Activated CD4-positive, alpha-beta T cell treated with anti-CD3 and anti-CD28 coated beads, Interleukin-2, amount 50 U/mL, for 4 hours (primary cell): Measurements from ENCODE around the gene STMN3.

Source experiments
- DNase-seq, 2 experiments: peaks; one replicate each; pipeline ENCODE4 v3.0.0-alpha.2; 2020

Gene STMN3

GRCh38 chr20:63691711-63692435 lies 38.6 kb upstream of the STMN3 start:
- DNase-seq, result no peak

DNA sequence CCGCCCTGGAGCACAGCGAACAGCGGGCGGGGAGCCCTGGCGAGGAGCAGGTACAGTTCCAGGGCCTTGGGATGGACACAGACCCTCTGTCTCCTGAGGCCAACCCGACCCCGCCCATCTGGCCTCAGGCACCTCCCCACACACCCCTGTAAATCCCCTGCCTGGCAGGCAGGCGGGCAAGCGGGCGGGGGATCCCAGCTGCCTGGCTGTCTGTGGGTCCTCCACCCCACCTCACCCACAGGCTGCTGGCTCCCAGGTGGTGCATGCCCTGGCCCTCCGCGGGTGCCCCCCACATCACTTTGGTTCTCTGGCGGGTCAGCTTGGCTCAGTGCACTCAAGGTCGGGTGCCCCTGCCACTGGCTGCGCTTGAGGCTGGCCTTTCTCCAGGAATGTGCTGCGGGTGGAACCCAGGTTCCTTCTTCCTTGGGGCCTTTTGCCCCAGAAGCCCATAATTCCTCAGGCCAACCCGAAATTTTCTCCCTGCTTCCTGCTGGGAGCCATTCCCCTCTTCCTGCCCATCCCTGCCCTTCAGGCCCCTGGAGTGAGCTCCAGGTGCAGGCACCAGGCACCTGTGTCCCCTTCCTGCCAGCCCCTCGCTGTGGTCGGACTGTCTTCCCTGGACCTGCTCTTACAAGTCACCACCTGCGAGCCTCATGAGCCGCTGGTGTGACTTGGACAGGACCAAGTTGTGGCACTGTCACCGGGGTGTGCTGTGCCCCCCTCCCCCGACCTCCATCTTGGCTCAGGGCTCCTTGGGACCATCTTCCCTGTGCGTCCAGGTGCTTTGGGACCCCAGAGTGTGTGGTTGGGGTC lies 37.9 kb upstream of the STMN3 start:
- DNase-seq, result no peak

DNA sequence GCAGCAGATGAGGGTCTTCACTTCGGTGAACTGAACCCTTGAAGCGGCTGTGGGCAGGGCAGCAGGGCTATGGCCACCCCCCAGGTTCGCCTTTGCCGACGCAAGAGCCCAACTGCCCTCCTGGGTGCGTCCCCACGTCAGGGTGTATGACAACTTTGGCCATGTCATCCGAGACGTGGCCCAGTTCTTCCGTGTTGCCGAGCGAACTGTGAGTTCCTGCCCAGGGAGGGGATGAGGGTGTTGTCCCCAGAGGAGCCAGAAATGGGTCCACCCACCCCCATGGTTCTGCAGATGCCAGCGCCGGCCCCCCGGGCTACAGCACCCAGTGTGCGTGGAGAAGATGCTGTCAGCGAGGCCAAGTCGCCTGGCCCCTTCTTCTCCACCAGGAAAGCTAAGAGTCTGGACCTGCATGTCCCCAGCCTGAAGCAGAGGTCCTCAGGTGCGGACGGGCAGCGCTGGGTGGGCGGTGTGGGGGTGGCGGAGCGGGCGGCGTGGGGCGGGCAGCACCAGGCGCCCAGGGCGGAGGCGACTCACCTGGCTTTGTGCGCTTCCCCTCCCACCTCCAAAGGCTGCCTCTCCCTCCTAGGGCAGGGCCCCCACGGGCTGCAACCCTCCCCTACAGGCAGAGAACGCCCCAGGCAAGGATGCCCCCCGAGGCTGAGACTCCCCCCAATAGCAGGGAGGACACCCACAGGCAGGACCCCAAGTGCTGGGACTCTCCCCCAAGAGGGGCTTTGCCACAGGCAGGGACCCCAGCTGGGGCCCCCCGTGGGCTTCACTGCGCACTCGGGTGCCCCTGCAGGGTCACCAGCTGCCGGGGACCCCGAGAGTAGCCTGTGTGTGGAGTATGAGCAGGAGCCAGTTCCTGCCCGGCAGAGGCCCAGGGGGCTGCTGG lies 37.0 kb upstream of the STMN3 start:
- no peak for DNase-seq

DNA sequence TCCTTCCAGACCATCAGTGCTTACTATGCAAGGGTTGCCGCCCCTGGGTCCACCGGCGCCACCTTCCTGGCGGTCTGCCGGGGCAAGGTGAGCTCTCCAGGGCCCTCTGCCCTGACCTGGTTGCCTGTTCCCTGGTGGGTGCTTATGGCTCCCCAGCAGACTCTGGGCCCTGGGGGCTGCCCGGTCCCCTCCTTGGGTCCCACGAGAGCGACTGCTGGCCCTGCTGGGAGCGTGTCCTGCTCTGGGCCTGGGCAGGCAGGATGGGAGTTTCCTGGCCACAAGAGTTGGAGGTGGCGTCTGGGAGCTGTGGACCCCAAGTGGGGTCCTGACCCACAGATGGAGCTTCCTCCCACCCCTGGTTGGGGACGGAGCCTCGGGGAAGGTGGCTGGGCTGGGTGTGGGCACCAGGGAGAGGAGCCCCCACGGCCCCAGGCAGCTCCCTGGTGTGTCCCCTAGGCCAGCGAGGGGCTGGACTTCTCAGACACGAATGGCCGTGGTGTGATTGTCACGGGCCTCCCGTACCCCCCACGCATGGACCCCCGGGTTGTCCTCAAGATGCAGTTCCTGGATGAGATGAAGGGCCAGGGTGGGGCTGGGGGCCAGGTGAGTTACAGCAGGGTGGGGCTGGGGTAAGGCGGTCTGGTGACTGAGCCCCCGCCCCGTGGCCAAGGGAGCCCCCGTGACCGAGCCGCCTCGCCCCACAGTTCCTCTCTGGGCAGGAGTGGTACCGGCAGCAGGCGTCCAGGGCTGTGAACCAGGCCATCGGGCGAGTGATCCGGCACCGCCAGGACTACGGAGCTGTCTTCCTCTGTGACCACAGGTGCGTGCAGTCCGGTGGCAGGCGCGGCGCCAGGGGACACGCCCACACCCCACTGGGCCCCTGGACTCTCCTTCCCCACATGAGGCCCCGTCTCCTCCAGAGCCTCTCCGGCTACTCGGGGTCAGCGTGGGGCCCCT lies 36.1 kb upstream of the STMN3 start:
- no peak for DNase-seq

DNA sequence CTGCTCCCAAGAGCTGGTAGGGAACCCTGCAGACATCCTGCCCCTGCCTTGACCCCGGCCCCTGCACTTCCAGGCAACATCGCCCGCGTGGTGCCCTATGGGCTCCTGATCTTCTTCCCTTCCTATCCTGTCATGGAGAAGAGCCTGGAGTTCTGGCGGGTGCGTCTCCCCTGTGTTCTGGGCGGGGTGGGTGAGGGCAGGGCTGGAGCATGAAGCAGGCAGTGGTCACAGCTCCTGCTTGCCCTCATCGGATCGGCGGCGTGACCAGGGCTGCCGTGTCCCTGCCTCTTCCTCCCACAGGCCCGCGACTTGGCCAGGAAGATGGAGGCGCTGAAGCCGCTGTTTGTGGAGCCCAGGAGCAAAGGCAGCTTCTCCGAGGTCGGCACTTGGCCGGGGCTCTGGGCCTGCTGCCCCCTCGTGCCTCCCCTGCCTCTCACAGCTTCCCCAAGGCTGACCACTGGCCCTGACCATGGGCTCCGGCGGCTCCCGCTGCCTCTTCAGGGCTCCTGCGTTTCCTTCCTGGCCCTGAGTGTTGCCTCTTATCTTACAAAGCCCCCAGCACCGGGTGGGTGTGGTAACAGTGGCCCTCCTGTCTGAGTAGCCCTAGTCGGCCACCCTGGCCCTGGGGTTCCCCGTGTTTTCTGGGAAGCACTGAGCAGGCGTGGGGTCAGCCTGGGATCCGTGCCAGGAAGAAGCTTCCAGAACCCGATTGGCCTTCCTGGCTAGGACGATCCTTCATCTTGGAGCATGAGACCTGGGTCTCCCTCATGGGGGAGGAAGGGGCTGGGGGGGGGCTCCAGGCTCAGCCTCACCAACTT lies 35.2 kb upstream of the STMN3 start:
- DNase-seq, result no peak

DNA sequence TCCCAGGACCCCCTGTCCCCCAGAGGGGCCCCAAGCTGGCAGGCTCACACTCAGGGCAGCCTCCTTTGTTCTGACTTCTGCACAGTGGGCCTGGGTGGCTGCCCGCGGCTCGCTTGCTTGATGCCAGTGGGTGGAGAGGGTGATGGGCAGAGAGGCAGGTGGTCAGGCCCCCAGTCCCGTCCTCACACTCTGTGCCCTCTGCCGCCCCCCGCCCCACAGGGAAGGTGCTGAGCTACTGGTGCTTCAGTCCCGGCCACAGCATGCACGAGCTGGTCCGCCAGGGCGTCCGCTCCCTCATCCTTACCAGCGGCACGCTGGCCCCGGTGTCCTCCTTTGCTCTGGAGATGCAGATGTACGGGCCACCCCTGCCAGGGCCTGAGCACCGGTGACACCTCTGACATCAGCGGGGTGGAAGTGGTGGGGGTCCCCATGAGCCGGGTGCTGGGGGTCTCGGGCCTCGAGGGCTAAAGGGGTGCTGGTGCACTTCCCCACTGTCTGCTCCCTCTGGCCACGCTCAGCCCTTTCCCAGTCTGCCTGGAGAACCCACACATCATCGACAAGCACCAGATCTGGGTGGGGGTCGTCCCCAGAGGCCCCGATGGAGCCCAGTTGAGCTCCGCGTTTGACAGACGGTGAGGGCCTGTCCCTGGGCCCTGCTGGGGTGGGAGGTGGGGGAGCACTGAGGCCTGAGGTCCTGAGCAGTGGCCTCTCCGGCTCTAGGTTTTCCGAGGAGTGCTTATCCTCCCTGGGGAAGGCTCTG lies 34.4 kb upstream of the STMN3 start:
- no peak for DNase-seq

- peak; percentile 49 to 58 for DNase-seq
These were observed 33.5 kb upstream of the STMN3 start for GRCh38 chr20:63686492-63687321.

- no peak for DNase-seq
These were observed 32.9 kb upstream of the STMN3 start for GRCh38 chr20:63686094-63686491.

DNA sequence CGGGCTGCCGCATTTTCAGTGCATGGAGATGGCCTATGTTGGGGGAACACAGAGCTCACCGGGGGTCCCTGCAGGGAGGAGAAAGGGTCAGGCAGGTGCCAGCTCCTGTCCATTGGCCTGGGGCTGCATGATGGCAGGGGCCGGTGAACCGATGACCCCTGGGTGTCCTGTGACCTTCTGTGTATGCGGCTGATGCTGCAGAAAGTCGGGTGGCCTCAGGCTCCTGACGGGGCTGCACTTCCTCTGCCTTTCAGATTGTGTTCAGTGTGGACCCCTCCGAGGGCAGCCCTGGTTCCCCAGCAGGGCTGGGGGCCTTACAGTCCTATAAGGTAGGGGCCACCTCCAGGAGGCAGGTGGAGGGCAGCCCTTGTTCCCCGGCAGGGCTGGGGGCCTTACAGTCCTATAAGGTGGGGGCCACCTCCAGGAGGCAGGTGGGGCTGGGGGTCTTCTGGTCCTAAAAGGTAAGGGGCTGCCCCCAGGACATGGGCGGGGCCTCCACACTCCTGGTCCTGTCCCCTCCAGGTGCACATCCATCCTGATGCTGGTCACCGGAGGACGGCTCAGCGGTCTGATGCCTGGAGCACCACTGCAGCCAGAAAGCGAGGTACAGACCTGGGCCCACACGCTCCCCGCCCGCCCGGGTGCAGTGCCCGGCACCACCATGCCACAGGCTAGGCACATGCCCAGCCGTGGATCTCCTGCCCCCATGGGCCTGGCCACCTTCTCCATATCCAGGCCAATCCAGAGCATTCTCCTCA lies 32.2 kb upstream of the STMN3 start:
- no peak for DNase-seq

DNA sequence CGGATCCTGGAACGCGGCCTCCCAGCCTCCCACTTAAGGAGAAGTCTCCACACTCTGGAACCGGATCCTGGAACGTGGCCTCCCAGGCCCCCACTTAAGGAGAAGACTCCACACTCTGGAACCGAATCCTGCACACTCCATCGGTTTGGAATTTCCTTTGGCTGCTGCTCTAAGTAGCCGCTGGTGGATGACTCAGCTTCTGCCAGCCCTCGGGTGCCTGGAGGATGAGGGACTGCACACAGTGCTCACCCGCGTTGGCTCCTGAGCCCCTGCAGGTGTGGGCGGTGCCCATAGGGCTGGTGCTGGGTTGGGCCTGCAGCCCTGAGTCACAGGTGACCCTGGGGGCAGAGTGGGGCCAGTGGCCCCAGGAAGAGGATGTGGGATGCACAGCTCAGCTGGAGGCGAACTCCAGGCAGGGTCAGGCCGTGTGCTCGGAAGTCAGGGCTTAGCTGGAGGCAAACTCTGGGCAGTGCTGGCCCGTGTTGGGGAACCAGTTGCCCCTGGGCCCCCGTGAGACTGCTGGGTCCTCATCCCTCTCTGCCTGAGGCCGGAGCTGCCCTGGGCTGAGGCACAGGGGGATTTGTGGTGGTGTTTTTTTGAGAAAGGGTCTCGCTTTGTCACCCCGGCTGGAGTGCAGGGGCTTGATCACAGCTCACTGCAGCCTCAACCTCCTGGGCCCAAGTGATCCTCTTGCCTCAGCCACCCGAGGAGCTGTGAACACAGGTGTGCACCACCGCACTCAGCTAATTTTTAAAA lies 29.3 kb upstream of the STMN3 start:
- no peak for DNase-seq

GRCh38 chr20:63681609-63682142 lies 28.5 kb upstream of the STMN3 start:
- no peak for DNase-seq

DNA sequence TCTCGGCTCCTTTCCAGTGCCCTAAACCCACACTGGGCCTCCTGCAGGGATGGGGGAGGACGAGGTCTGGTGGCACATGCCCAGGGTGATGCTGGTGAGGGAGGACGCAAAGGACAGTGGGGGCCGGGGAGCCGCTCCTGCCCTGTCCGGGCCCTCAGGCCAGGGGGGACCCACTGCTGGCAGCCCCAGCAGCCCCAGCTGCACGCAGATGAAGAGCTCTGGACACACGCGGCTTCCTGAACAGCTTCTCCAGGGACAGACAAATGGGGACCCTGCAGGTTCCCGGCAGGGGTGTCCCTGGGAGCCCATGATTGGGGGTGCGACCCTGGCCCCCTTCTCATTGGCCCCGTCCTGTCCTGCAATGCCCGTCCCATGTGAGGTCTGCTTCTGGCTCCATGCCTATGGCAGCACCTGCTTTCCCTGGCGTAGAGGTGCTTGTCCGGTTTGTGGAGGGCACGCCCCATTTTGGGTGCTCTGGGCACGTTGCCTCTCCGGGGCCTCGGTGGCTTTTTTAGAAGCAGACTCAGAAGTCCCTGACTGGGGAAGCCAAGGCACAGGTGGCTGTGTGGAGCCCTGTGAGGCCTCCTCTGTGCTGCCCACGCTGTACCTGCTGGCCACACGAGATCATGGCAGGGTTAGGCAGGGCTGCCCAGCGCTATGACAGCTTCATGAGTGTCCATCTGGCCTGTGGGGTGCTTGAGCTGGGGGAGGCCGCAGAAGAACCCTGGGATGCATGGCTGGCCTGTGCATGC lies 27.8 kb upstream of the STMN3 start:
- DNase-seq, result no peak

GRCh38 chr20:63680427-63680826 lies 27.2 kb upstream of the STMN3 start:
- no peak for DNase-seq

DNA sequence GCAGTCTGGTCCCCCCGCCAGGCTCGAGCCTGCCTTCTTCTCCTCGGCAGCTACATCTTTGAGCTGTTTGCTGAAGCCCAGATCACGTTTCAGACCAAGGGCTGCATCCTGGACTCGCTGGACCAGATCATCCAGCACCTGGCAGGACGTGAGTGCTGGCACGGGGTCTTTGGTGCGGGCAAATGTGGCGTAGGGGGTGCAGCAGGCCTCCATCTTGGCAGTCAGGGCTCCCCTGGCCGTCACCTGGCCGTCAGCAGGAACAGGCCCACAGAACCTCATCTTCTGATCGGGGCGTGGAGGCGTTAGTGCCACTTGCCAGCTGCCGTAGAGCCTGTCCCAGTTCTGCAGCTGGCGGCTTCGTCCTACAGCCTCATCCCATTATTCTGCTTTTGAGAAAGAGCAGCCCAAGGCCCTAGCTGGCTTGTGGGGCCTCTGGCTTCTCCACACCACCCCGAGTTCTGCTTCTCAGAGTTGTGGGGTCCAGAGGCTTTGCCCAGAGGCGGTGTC lies 26.6 kb upstream of the STMN3 start:
- DNase-seq, result no peak

DNA sequence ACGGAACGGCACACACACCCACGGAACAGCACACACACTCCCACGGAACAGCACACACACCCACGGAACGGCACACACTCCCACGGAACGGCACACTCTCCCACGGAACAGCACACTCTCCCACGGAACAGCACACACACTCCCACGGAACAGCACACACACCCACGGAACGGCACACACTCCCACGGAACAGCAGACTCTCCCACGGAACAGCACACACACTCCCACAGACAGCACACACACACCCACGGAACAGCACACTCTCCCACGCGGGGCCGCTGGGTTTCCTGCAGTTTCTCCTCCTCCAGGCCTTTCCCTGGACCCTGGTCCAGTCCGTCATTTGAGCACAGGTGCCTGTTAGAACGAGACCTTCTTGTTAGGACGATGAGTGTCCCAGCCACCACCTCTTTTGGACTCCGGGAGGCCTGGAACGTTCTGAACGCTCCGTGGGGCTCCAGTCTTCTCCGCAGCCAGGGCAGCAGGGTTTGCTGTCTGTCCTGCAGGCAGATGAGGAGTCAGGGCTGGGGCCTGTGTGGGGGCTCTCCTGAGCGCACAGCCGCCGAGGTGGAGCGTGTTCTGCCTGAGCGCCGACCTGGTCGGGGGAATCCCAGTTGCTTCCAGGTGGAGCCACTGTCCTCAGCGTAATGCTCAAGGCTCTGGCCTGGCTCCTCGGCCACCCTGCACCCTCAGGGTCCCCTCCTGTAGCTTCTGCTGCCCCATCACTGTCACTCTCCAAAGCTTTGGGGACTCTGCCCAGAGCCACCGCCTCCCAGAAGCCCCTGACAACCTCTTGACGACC lies 25.6 kb upstream of the STMN3 start:
- DNase-seq, result no peak

- DNase-seq, result no peak
These were observed 24.8 kb upstream of the STMN3 start for GRCh38 chr20:63678071-63678470.
